Naive B cell (primary cell): ENCODE measurements around the gene PKP1. TPM values are rescaled to one million over a fixed set of nuclear protein-coding genes. Genes with fewer than 3 reads are reported as not detected.

ENCODE experiments used
- ATAC-seq, 2 donors: fragments of 150-1000 bp; cut with Tn5 transposase; 2 replicates each; pipeline ENCODE4 v1.10.0; 2021; ENCODE audit warnings: low read depth in 2 of 2, mild to moderate bottlenecking in 2 of 2, moderate library complexity in 2 of 2
- DNase-seq: peaks from one replicate; pipeline ENCODE4 v3.0.0; 2022
- H3K27ac Mint-ChIP-seq, 6 donors: one replicate each; pipeline ENCODE4 v1.8.0; 2020 to 2022; ENCODE audit warnings: mild to moderate bottlenecking in 6 of 6, mixed read lengths in 6 of 6, moderate library complexity in 5 of 6, inconsistent platforms in 2 of 6
- H3K27me3 Mint-ChIP-seq, 3 donors: one replicate each; pipeline ENCODE4 v1.8.0; 2021 to 2022; ENCODE audit warnings: mixed read lengths in 3 of 3, mild to moderate bottlenecking in 1 of 3
- H3K36me3 Mint-ChIP-seq, 2 donors: one replicate each; pipeline ENCODE4 v1.8.0; 2020 to 2022; ENCODE audit warnings: mixed read lengths in 2 of 2, inconsistent platforms in 1 of 2, mild to moderate bottlenecking in 1 of 2
- H3K4me1 Mint-ChIP-seq, 3 donors: one replicate each; pipeline ENCODE4 v1.8.0; 2020 to 2022; ENCODE audit warnings: mixed read lengths in 3 of 3, inconsistent platforms in 1 of 3, mild to moderate bottlenecking in 1 of 3, moderate library complexity in 1 of 3
- H3K4me3 Mint-ChIP-seq, 8 donors: one replicate each; pipeline ENCODE4 v1.8.0; 2020 to 2022; ENCODE audit warnings: mild to moderate bottlenecking in 8 of 8, mixed read lengths in 8 of 8, moderate library complexity in 8 of 8, inconsistent platforms in 2 of 8
- H3K9me3 Mint-ChIP-seq, 7 donors: one replicate each; pipeline ENCODE4 v1.8.0; 2020 to 2022; ENCODE audit warnings: mixed read lengths in 7 of 7, mild to moderate bottlenecking in 5 of 7, inconsistent platforms in 2 of 7, moderate library complexity in 1 of 7
- polyA plus RNA-seq, 6 donors: library from polyadenylated mRNA; unstranded; fragments of 300-500 nt; fragmentation: Illumina TruSeq; gene quantifications; one replicate each; pipeline ENCODE4 v1.2.3, GENCODE V29; 2021; ENCODE audit warnings: low read depth in 6 of 6

Gene PKP1
- polyA plus RNA-seq, 6 donors from 2014 or later = not detected

GRCh38 chr1:201311356-201312011 lies 28.2 kb downstream of the PKP1 start:
- no peak for ATAC-seq

GRCh38 chr1:201312298-201312697 lies 29.0 kb downstream of the PKP1 start:
- DNase-seq (no peak), ATAC-seq (no peak)
- Mint-ChIP-seq H3K4me1 (no peaks in the 10 kb centered on the region), H3K9me3 (peaks cover 0 to 5% (median 0%) of the 10 kb centered on the region in 7 donors), H3K36me3 (no peaks in the 10 kb centered on the region), H3K4me3 (no peak overlapping the region), H3K27ac (no peak overlapping the region), H3K27me3 (peaks cover 23 to 51% (median 35%) of the 10 kb centered on the region in 3 donors)

More at GRCh38 chr1:201311356-201312011, 28.2 kb downstream of the PKP1 start:
- H3K27ac Mint-ChIP-seq = no peak overlapping the region
- peaks cover 0 to 5% (median 0%) of the 10 kb centered on the region in 7 donors for H3K9me3 Mint-ChIP-seq
- no peaks in the 10 kb centered on the region for H3K36me3 Mint-ChIP-seq
- H3K4me3 Mint-ChIP-seq = no peak overlapping the region
- peaks cover 23 to 44% (median 35%) of the 10 kb centered on the region in 3 donors for H3K27me3 Mint-ChIP-seq
- no peaks in the 10 kb centered on the region for H3K4me1 Mint-ChIP-seq
- no peak for DNase-seq

GRCh38 chr1:201313086-201313485 lies 29.8 kb downstream of the PKP1 start:
- no peak overlapping the region for H3K4me3 Mint-ChIP-seq
- H3K27me3 Mint-ChIP-seq = peaks cover 25 to 47% (median 31%) of the 10 kb centered on the region in 3 donors
- ATAC-seq (no peak), DNase-seq (no peak)
- H3K9me3 Mint-ChIP-seq = peaks cover 0 to 5% (median 0%) of the 10 kb centered on the region in 7 donors
- H3K27ac Mint-ChIP-seq = no peak overlapping the region
- no peaks in the 10 kb centered on the region for H3K36me3 Mint-ChIP-seq
- no peaks in the 10 kb centered on the region for H3K4me1 Mint-ChIP-seq

GRCh38 chr1:201316556-201316955 lies 33.2 kb downstream of the PKP1 start:
- peaks cover 8 to 27% (median 14%) of the 10 kb centered on the region in 3 donors for H3K27me3 Mint-ChIP-seq
- no peaks in the 10 kb centered on the region for H3K36me3 Mint-ChIP-seq
- peaks cover 0 to 10% (median 0%) of the 10 kb centered on the region in 7 donors for H3K9me3 Mint-ChIP-seq
- H3K4me3 Mint-ChIP-seq = no peak overlapping the region
- no peaks in the 10 kb centered on the region for H3K4me1 Mint-ChIP-seq
- no peak for ATAC-seq
- DNase-seq = no peak
- H3K27ac Mint-ChIP-seq = no peak overlapping the region

- Mint-ChIP-seq H3K27ac (no peak overlapping the region), H3K27me3 (peaks cover 6 to 26% (median 14%) of the 10 kb centered on the region in 3 donors)
- no peak for ATAC-seq
These were observed 34.2 kb downstream of the PKP1 start for GRCh38 chr1:201317551-201317950.

GRCh38 chr1:201318504-201319340 lies 35.4 kb downstream of the PKP1 start:
- Mint-ChIP-seq H3K36me3 (no peaks in the 10 kb centered on the region), H3K27ac (no peak overlapping the region), H3K4me1 (no peaks in the 10 kb centered on the region), H3K27me3 (peaks cover 4 to 26% (median 14%) of the 10 kb centered on the region in 3 donors), H3K4me3 (no peak overlapping the region), H3K9me3 (peaks cover 0 to 10% (median 0%) of the 10 kb centered on the region in 7 donors)
- no peak for DNase-seq
- ATAC-seq = no peak

More at GRCh38 chr1:201317551-201317950, 34.2 kb downstream of the PKP1 start:
- Mint-ChIP-seq H3K9me3 (peaks cover 0 to 10% (median 0%) of the 10 kb centered on the region in 7 donors), H3K4me1 (no peaks in the 10 kb centered on the region), H3K4me3 (peak overlapping the region in 1 of 8 donors; percentile 6), H3K36me3 (no peaks in the 10 kb centered on the region)
- no peak for DNase-seq

GRCh38 chr1:201319631-201320030 lies 36.3 kb downstream of the PKP1 start:
- H3K4me3 Mint-ChIP-seq = no peak overlapping the region
- no peak overlapping the region for H3K27ac Mint-ChIP-seq
- H3K9me3 Mint-ChIP-seq = peaks cover 0 to 10% (median 0%) of the 10 kb centered on the region in 7 donors

GRCh38 chr1:201320168-201320788 lies 37.0 kb downstream of the PKP1 start:
- no peak overlapping the region for H3K27ac Mint-ChIP-seq
- ATAC-seq (no peak), DNase-seq (no peak)
- peaks cover 0 to 10% (median 0%) of the 10 kb centered on the region in 7 donors for H3K9me3 Mint-ChIP-seq
- H3K36me3 Mint-ChIP-seq = no peaks in the 10 kb centered on the region
- H3K27me3 Mint-ChIP-seq = peaks cover 4 to 26% (median 14%) of the 10 kb centered on the region in 3 donors
- H3K4me3 Mint-ChIP-seq = no peak overlapping the region
- no peaks in the 10 kb centered on the region for H3K4me1 Mint-ChIP-seq

More at GRCh38 chr1:201319631-201320030, 36.3 kb downstream of the PKP1 start:
- H3K36me3 Mint-ChIP-seq = no peaks in the 10 kb centered on the region
- ATAC-seq (no peak), DNase-seq (no peak)
- H3K27me3 Mint-ChIP-seq = peaks cover 4 to 26% (median 14%) of the 10 kb centered on the region in 3 donors
- H3K4me1 Mint-ChIP-seq = no peaks in the 10 kb centered on the region

- no peaks in the 10 kb centered on the region for H3K36me3 Mint-ChIP-seq
- no peak for DNase-seq
- peaks cover 4 to 23% (median 15%) of the 10 kb centered on the region in 3 donors for H3K27me3 Mint-ChIP-seq
- no peak overlapping the region for H3K27ac Mint-ChIP-seq
- no peaks in the 10 kb centered on the region for H3K4me1 Mint-ChIP-seq
- no peak overlapping the region for H3K4me3 Mint-ChIP-seq
- ATAC-seq = no peak
- peaks cover 0 to 4% (median 0%) of the 10 kb centered on the region in 7 donors for H3K9me3 Mint-ChIP-seq
These were observed 38.6 kb downstream of the PKP1 start for GRCh38 chr1:201321826-201322390.

GRCh38 chr1:201322653-201323510 lies 39.6 kb downstream of the PKP1 start:
- DNase-seq (no peak), ATAC-seq (no peak)
- no peak overlapping the region for H3K4me3 Mint-ChIP-seq
- H3K9me3 Mint-ChIP-seq = peaks cover 0 to 4% (median 0%) of the 10 kb centered on the region in 7 donors
- no peaks in the 10 kb centered on the region for H3K4me1 Mint-ChIP-seq
- no peaks in the 10 kb centered on the region for H3K36me3 Mint-ChIP-seq
- H3K27ac Mint-ChIP-seq = no peak overlapping the region
- peaks cover 1 to 25% (median 18%) of the 10 kb centered on the region in 3 donors for H3K27me3 Mint-ChIP-seq

GRCh38 chr1:201324306-201324705 lies 41.0 kb downstream of the PKP1 start:
- peaks cover 0 to 25% (median 16%) of the 10 kb centered on the region in 3 donors for H3K27me3 Mint-ChIP-seq
- H3K27ac Mint-ChIP-seq = no peak overlapping the region
- H3K9me3 Mint-ChIP-seq = peaks cover 0 to 4% (median 0%) of the 10 kb centered on the region in 7 donors
- DNase-seq (no peak), ATAC-seq (no peak)
- no peaks in the 10 kb centered on the region for H3K4me1 Mint-ChIP-seq
- no peaks in the 10 kb centered on the region for H3K36me3 Mint-ChIP-seq
- no peak overlapping the region for H3K4me3 Mint-ChIP-seq

GRCh38 chr1:201324821-201325677 lies 41.7 kb downstream of the PKP1 start:
- Mint-ChIP-seq H3K27me3 (peaks cover 4 to 19% (median 15%) of the 10 kb centered on the region in 3 donors), H3K4me1 (no peaks in the 10 kb centered on the region), H3K4me3 (no peak overlapping the region), H3K9me3 (peaks cover 0 to 2% (median 0%) of the 10 kb centered on the region in 7 donors), H3K27ac (no peak overlapping the region), H3K36me3 (no peaks in the 10 kb centered on the region)
- DNase-seq (no peak), ATAC-seq (no peak)
